ENCODE data around the gene NEGR1.

Gene NEGR1

DNA sequence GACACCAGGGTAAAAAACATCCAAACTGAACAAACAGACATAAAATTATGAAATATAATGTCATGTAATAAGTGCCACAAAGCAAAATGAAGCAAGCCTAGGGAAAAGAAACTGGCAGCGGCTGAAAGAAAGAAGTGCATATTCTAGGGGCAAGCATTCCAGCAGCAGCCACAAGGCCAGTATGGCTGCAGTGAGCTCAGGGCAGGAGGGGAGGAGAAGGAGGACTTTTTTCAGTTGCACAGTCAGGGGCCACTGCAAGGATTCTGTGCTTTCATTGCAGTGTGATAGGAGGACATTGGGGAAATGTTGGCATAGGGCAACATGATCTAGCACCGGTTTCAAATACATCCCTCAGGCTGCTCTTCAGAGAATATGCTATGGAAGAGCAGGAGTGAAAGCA is 263.8 kb downstream of the NEGR1 start:
- DNase-seq = no peak

DNA sequence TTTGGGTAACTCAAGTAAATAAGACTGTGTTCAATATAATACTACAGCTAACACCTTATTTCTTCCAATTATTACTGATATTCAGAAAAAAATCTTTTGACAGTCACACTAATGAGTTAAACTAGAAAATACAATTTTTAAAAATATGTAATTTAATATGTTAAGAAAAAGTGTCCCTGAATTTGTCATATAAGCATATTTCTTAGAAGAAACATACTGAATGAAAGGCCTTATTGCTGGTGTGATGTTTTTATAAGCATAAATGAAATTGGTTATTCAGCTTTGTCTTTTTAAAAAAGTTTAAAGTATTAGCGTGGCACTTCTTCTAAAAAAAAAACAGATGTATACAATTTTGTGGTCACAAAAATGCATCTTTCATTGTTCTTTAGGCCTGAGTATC is 267.3 kb downstream of the NEGR1 start:
- no peak for DNase-seq

DNA sequence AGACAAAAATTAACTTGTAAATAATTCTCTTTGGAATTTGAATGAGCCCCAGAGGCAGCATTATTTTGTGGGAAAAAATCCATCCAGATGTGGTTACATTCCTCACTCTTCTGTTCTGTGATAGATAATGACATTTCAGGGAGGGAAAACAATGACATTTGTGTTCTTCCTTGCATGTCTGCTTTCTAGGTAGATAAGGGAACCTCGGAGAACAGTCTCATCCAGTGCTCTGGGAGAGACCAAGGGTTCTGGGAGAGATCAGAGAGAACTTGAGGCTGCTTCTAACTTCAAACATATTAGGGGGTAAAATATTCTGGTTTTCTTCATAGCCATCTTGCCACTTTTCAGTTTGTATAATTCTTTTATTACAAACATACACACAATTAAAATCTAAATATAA is 269.2 kb downstream of the NEGR1 start:
- no peak for DNase-seq

DNA sequence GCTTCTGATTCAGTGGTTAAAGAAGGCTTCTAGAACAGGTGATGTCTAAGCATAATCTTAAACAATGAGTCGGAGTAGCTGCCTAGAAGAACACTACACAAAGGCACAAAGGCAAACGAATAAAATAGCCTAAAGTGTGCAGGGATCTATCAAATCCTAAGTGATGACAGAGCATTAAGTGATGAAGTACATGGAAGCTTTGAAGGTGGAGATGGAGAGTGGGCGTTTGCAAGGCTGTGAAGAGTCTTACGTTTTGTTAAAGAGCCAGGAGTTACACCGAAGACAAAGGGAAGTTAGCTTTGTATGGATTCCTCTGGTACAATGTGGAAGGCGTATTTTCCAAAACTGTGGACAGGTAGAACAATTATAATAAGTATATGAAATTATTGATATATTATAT is 270.6 kb downstream of the NEGR1 start:
- no peak for DNase-seq

DNA sequence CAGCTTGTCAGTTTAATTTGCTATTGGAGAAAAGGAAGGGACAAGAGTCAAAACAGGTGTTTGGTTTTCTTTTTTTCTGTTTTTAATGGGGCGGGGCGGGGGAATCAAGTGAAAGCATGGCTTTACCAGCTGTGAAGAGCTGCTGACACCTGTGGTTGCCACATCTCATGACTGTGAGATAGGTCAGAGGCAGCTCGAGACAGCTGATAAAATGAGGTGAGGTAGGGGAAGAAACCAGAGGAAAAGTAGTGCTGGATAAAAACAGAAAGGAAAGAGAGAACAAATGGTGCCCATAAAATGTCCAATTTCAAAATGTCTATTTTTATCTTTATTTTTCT is 272.3 kb downstream of the NEGR1 start:
- no peak for DNase-seq

DNA sequence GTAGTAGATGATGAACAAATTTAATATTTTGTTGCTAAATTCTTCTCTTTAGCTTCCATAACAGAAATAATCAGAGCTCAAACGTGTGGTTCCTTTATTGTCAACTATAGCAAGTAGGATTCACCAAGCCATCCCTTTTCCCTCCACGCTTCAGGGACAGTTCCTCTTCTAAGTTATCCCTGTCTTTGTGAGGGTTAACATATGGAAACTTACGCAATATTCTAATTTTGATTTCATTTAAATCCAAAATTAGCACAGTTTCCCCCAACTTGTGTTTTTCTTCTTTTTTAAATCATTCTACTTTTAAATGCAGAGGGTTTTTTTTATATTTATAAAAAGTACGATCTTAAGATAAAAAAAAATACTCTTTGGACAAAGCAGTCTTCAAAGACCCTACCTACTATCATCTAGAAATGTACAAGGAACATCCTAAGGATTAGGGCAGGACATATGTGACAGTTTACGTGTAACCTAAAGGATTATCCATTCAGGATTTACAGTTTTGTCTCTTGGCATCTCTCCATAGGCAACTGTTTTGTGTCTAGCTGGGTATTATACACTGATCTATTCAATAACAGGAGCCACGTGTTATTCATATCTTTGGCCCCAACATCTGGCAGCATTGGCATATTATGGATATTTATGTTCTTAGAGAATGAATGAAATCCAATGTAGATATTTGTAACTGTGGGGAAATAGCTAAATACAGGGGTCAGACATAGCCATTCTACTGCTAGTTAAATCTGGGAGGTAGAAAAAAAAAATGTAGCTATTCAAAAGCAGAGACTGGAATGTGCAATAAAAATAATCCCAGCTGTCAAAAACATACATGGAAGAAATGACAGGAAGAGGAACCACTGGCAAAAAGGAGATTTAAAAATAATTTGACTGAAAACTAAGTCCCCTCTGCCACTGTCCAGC is 272.9 kb downstream of the NEGR1 start:
- DNase-seq = no peak

DNA sequence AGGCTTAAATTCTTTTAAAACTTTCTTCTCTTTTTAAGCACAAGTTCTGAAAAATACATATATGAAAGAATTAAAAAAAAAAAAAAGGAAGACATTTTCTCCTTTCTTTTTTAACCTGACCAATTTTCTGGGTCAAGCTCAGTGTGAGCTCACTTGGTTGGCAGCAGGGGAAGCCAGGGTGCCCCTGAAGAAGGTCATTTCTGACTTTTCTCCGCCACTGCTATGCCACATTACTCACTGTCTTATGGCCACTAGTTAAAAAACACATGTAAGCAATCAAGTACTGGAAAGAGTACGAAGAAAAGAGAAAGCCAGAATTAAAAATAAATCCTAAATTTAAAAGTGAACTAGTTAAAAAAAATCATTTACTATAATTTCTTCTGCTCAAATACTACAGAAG is 275.0 kb downstream of the NEGR1 start:
- no peak for DNase-seq

DNA sequence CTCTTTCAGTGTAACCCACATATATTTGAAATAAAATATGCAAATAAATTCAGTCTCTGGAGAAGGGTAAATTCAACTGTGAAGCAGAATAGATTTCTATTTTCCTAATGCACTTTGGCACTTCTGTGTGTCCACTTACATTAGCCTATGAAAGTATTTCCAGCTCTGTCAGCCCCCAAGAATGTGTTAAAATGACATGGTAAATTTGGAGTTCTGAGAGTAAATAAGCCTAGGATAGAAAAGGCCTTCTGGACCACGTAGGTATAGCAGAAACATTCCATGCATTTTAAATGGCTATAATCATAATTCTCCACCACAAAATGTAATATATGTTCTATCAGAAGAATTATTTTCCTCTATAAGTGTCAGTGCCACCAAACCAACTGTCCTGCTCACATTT is 276.2 kb downstream of the NEGR1 start:
- DNase-seq = no peak

DNA sequence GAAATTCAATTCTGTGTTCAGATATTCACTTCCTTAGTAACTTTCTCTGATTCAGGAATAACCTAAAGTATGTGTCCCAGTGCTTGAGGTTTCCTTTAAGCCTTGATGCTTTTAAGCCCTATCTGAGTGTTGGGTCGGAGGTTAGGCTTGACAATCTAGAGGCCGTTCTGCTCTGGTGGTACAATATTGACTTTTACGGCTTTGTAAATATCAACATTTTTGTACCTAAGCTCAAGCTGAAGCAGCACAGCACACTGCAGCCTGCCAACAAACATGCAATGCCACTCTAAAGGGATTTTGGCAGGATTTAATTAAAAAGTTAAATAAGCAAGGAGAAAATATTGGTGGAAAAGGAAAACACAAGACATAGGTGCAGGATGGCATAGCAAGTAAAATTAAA is 279.2 kb downstream of the NEGR1 start:
- no peak for DNase-seq

DNA sequence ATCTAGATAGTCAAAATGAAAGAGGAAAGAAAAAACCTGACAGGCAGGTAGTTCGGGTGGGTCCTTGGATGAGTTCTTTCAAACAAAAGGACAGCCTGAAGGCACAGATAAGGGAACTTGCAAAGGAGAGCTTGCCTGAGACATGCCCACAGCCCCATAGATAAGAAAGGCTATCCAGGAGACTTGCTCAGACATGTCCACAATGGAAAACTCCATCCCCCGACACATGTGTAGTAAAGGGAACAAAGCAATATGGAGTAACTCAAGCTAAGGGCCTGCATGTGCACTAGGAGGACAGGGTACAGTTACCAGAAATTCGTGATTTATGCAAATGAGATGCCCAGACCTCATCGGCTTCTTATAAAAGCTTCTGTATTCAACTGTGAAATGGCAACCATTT is 281.5 kb downstream of the NEGR1 start:
- DNase-seq = no peak

DNA sequence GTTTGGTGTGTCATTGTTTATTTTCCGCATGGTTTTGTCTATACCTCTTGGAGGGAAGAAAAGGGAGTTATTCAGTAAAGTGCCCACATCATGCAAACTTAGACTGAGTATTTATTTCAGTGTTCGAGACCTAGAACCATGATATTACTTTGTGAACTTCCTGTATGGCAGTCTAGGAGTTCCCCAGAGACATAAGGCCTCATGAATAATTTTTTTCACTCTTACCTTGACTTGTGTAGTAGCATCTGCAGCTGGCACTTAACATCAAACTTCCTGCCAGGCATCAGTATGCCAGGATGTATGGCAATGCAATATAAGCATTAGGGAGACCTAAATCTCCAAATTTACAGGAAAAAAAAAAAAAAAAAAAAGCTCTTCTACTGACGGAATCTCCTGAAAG is 287.7 kb downstream of the NEGR1 start:
- DNase-seq = no peak

DNA sequence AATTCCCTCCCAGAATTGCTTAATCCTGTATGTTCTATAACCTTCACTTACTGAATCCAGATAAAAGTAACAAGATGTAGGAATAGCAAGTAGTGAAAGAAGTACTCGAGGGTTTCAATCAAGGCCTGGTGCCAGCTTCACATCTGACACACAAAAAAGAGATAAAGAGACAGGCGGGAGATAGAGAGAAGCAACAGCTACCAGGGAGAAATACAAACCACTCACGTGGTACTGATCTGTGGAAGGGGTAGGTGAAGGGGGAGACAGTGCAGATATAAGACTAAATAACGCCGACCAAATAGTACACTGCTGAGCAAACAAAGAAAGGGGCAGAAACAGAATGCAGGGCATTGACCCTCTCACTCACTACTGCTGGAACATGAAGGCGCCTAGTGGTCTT is 295.2 kb downstream of the NEGR1 start:
- no peak for DNase-seq

DNA sequence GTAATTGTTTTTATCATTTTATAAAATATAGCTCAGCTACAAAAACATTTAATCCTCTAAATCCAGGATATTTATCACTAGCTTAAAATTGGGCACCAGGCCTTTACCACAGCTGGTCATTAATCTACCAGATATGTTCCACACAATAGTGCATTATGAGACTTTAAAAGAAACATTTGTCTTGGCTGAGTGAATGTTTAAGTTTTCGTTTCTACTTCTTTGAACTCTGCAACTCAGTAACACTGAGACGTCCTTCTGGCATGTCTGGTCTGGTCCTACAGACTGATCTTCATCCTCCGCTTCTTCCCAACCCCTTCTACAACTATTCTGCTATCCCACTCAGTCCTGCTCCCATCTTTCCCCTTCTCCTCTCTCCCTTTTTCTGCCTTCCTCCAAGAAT is 296.2 kb downstream of the NEGR1 start:
- DNase-seq = no peak

DNA sequence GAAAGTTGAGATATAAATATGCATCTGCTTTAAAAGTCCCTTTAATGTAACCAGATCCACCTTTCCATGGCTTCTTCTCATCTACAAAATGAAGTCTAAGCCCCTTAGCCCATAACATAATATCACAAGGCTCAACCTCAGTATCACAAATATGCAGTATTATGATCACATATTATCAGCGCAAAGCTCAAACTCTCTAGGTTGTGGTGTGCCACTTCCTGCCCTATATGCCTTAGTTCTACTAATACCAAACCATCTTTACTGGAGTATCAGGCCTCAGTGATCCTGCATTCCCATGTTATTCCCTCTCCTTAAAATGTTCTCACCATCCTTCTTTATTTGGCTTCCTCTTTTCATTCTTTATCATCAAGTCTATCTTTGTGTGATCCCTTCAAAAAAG is 301.8 kb downstream of the NEGR1 start:
- no peak for DNase-seq

DNA sequence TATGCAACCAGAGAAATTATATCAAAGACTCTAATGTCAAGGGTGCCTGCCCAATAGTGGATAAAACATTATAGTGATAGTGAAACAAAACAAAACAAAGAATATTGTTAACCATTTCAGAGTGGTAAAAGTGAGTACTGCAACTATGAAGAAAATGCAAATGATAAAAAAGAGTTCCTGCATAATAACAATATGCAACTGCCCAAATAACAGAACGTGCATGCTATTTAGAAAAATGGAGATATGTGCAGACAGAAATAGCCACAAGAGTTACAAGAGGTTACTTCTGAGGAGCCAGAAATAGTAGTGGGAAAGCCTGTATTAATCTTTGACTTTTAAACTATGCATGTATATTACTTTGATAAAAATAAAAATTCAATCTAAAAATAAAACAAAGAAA is 302.5 kb downstream of the NEGR1 start:
- DNase-seq = no peak

DNA sequence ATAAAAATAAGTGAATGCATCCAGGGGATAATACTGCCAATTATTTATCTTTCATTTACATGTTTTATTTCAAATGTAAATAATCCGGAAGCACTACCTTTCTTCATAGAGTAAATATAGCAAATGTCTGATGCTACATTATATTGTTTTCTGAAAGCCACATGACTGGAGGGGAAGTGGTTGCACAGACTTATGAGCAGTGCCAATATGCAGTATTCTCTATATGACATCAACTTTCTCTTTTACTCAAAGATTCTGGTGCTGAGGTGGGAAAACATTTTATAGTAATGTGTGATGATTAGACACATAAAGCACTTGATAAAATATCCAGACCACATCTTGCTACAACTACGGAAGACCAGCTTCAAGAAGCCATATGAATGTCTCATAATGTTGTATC is 314.7 kb downstream of the NEGR1 start:
- no peak for DNase-seq

DNA sequence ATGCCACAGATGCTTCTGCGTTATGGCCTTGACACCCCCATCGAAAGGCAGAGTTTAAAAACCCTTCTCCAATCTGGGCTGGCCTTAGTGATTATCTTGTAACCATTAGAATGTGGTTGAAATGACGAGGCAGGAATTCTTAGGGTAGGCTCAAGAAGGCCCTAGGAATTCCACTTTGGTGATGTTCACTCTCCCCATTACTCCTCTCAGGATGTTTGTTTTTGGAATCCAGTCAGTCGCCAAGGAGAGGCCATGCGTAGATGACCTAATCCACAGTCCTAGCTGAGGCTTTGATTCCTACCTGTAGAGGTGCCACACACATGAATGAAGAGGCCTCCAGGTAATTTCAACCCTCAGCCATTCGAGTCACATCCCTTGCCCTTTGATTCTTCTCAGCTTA is 318.2 kb downstream of the NEGR1 start:
- DNase-seq = no peak

DNA sequence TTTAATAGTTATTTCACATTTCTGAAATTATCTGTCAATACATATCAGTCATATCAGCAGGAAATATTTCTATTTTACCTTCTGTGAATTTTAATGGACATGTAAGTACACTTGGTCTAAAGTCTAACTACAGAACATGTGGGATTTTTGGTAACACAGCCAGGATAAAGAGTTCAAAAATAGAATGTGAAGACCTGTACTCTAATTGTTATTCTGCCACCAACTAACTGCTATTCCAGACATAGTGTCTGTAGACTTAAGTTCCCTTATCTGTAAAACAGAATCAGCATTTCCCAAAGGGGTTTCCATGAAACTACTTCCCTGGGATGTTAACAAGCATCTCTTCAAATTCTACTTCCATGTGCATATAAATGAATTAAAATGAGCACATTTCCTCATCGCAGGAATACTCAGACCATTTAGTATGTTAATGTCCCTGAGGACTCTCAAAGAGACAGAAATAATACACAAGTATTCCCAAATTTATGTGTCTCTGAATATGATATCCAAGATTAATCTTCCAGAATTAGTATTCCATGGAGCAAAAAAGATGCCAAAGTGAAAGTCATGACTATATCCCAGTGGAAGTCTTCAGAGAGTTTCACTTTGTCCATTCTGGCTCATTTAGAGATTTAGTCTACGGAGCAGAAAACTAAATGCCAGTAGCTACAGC is 325.6 kb downstream of the NEGR1 start:
- DNase-seq = no peak

DNA sequence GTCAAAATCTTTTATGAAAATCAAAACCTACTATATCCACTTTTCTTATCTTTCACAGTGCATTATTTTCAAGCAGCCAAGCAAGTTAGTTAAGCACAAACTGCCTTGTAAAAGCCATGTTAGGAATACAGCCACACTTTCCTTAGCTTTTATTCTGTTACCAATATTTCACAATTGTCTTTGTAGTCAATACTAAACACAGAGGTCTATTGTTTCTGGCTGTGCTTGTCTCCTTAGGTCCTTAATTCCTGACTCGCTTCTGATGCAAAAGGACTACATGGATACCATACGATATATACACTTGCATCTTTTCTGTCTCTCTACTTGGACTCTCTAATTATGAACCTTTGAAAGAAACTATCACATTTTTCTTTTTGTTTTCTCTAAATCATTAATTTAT is 331.8 kb downstream of the NEGR1 start:
- no peak for DNase-seq

DNA sequence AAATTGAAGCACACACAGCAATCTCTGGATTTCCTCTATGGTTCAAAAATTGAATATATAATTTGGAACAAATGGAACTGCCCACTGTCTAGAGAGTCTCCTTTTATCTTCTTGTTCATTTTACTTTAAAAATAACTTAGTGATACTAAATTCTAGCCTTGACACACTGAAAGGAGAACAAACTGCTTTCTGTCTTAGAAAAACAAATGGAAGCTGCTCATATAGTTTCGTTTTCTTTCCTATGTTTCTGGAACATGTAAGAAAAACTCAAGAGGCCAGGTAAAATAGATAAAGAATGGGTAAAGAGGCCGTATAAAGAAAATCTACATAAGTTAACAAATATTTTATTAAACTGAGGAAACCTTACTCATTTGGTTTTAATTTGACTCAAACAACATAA is 332.7 kb downstream of the NEGR1 start:
- no peak for DNase-seq

DNA sequence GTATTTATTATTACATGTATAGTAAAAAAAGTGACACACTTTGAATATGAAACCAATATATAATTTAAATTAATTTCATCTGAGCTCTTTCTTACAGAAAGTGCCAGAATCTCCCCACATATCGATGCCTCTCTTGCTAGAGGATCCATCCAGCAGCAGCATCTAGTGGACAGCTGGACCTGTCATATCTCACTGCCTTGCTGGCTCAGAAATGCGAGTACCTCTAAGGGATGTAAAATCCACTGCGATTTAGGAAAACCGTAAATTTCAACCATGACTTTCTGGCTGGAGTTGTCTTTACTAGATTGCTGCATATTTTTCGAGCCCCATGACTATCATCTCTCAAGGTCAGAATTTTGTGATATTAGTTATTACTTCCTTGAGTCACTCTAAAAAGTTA is 333.8 kb downstream of the NEGR1 start:
- DNase-seq = no peak

DNA sequence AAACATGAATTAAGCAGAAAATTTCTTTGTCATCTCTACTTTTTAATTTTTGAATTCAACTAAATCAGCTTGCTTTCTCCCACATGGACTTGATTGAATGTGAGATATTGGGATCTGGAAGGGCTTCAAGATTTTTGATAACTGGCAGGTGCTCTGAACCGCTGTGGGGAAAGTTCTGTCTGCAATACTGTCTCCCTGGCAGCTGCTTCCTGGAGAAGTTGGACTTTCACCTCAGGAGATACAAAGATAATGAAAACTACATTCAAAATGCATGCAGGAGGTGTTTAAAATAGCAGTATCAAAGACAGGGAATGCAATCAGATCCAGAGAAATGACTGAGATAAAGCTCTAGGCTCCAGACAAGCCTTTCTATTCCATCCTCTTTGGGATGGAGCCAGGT is 338.3 kb downstream of the NEGR1 start:
- no peak for DNase-seq

DNA sequence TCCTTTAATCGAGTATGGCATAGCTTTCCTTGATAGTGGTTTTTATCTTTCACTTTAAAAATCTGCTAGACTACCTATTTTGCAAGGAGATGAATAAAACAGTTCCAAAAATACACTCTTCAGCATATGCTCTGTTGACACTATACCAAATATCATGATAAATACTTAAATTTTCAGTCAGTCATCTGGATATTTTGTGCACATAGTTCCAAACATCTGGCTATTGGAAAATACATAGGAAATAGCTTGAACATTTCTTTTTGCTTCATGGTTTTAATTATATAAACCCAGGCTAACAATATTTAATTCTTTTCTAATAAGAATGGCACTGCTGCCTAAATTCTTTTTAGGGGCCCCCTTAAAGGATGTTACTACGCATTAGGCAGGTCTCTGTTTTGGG is 342.1 kb downstream of the NEGR1 start:
- DNase-seq = no peak

DNA sequence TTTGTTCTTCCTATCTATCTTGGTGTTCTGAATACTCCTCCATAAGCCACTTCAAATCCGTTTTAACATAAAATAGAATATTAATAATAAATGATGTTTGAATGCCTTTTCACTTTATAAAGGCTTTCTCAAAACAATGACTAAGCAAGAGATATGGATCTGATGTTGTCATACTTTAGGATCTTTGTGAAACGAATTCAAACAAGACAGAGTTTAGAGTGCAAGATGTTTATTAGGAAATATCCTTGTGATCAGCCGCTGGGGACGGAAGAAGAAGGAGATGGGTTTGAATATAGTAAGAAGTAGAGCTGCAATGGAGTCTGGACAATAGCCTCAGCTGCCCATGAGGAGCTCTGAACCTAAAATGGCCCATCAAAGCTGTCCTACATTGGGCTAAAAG is 351.8 kb downstream of the NEGR1 start:
- DNase-seq = no peak

All from activated T-cell treated with anti-CD3 and anti-CD28 coated beads, Interleukin-2, amount 50 U/mL, for 48 hours (primary cell).